Measurements from ENCODE around the gene LAMP5.

DNA sequence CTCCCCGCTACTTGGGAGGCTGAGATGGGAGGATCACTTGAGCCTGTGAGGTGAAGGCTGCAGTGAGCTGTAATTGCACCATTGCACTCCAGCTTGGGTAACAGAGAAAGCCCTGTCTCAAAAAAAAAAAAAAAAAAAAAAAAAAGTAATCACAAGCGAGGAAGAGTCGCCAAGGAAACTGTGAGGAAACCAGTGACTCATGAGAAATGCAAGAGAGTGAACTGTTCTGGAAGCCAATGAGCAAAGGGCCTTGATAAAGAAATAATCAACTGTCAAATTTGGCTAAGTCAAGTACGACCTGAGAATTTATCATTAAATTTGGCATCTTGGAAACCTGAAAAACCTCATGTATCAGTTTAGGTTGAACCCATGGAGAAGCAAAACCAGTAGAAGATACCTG is 16.1 kb upstream of the LAMP5 start:
- TF ChIP-seq, protein P1, sequence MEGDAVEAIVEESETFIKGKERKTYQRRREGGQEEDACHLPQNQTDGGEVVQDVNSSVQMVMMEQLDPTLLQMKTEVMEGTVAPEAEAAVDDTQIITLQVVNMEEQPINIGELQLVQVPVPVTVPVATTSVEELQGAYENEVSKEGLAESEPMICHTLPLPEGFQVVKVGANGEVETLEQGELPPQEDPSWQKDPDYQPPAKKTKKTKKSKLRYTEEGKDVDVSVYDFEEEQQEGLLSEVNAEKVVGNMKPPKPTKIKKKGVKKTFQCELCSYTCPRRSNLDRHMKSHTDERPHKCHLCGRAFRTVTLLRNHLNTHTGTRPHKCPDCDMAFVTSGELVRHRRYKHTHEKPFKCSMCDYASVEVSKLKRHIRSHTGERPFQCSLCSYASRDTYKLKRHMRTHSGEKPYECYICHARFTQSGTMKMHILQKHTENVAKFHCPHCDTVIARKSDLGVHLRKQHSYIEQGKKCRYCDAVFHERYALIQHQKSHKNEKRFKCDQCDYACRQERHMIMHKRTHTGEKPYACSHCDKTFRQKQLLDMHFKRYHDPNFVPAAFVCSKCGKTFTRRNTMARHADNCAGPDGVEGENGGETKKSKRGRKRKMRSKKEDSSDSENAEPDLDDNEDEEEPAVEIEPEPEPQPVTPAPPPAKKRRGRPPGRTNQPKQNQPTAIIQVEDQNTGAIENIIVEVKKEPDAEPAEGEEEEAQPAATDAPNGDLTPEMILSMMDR (conservative IDR thresholded peaks at IDR 0.05): no peak
- no peak for TF ChIP-seq ZFX (IDR thresholded peaks at IDR 0.05)

Data from C4-2B (cell line).